ENCODE results near the gene GID8. TPM values are rescaled to one million over a fixed set of nuclear protein-coding genes. Genes with fewer than 3 reads are reported as not detected.

Gene GID8
- total and polyA plus RNA-seq, 8 donors: 24.5 to 52.6 (median 47.6) TPM

- DNase-seq: peak in 1 of 4 donors; percentile 36
- H3K27ac ChIP-seq: no peak overlapping the region
- no peak overlapping the region for H3K4me3 ChIP-seq
- ATAC-seq: no peak
- H3K4me1 ChIP-seq: no peaks in the 10 kb centered on the region
- H3K36me3 ChIP-seq: peaks cover 2 to 96% of the 10 kb centered on the region in 2 donors
- no peaks in the 10 kb centered on the region for H3K9me3 ChIP-seq
- no peaks in the 10 kb centered on the region for H3K27me3 ChIP-seq
- intact Hi-C loops (cut with DNase I): loop anchor here in 1 of 2 donors (10.0 kb wide), 1 partner anchor 115 kb away; the partner anchor contains the start of gene BHLHE23
- TF ChIP-seq CTCF (IDR thresholded peaks at IDR 0.05): no peak
These were observed 48.1 kb upstream of the GID8 start for GRCh38 chr20:62889871-62890270.

GRCh38 chr20:62890444-62890843 lies 47.5 kb upstream of the GID8 start:
- Histone ChIP-seq H3K27ac (no peak overlapping the region), H3K4me1 (no peaks in the 10 kb centered on the region), H3K9me3 (no peaks in the 10 kb centered on the region), H3K36me3 (peaks cover 2 to 100% of the 10 kb centered on the region in 2 donors), H3K27me3 (no peaks in the 10 kb centered on the region), H3K4me3 (no peak overlapping the region)
- DNase-seq (peak in 1 of 4 donors; percentile 15), ATAC-seq (no peak)
- TF ChIP-seq CTCF (IDR thresholded peaks at IDR 0.05): no peak
- intact Hi-C loops (cut with DNase I): loop anchor here in 1 of 2 donors (10.0 kb wide), 1 partner anchor 114 kb away; the partner anchor contains the start of gene BHLHE23

- H3K4me1 ChIP-seq: no peaks in the 10 kb centered on the region
- H3K9me3 ChIP-seq: no peaks in the 10 kb centered on the region
- H3K36me3 ChIP-seq: peaks cover 2 to 100% of the 10 kb centered on the region in 2 donors
- H3K4me3 ChIP-seq: no peak overlapping the region
- DNase-seq (peak in 1 of 4 donors; percentile 33), ATAC-seq (no peak)
- intact Hi-C loops (cut with DNase I): loop anchor here in 1 of 2 donors (10.0 kb wide), 1 partner anchor 114 kb away; the partner anchor contains the start of gene BHLHE23
- TF ChIP-seq CTCF (IDR thresholded peaks at IDR 0.05): no peak
- no peaks in the 10 kb centered on the region for H3K27me3 ChIP-seq
- no peak overlapping the region for H3K27ac ChIP-seq
These were observed 46.8 kb upstream of the GID8 start for GRCh38 chr20:62891111-62891510.

GRCh38 chr20:62892348-62893304 lies 45.3 kb upstream of the GID8 start:
- no peaks in the 10 kb centered on the region for H3K9me3 ChIP-seq
- H3K4me1 ChIP-seq: no peaks in the 10 kb centered on the region
- ATAC-seq: no peak
- H3K36me3 ChIP-seq: peaks cover 2 to 99% of the 10 kb centered on the region in 2 donors
- H3K27me3 ChIP-seq: no peaks in the 10 kb centered on the region
- H3K27ac ChIP-seq: no peak overlapping the region
- no peak overlapping the region for H3K4me3 ChIP-seq
- intact Hi-C loops (cut with DNase I): loop anchor here in 1 of 2 donors (10.0 kb wide), 1 partner anchor 112 kb away; the partner anchor contains the start of gene BHLHE23
- TF ChIP-seq CTCF (IDR thresholded peaks at IDR 0.05): no peak
- no peak for DNase-seq

GRCh38 chr20:62893700-62894099 lies 44.2 kb upstream of the GID8 start:
- Histone ChIP-seq H3K27ac (no peak overlapping the region), H3K27me3 (no peaks in the 10 kb centered on the region), H3K36me3 (peaks cover 2 to 88% of the 10 kb centered on the region in 2 donors), H3K4me1 (no peaks in the 10 kb centered on the region), H3K9me3 (no peaks in the 10 kb centered on the region), H3K4me3 (no peak overlapping the region)
- intact Hi-C loops (cut with DNase I): loop anchor here in 1 of 2 donors (10.0 kb wide), 1 partner anchor 111 kb away; the partner anchor contains the start of gene BHLHE23
- no peak for ATAC-seq
- TF ChIP-seq CTCF (IDR thresholded peaks at IDR 0.05): no peak
- no peak for DNase-seq
